OCI-LY1 (cell line): ENCODE data around the gene PXK.

Source experiments
- CTCF ChIP-seq: fragments of 200-600 bp; sonication (generic), shearing (Covaris generic); IDR thresholded peaks from 2 replicates; pipeline ENCODE4 v1.5.1; 2017; ENCODE audit warnings: mild to moderate bottlenecking, antibody characterized with exemption, low read length, moderate library complexity, mixed read lengths
- EZH2 ChIP-seq: fragments of 200-600 bp; sonication (generic), shearing (Covaris generic); IDR thresholded peaks from 2 replicates; pipeline ENCODE4 v1.8.0; 2017; ENCODE audit warnings: borderline replicate concordance, mixed run types, mild to moderate bottlenecking, antibody characterized with exemption, low read length, moderate library complexity, mixed read lengths

- TF ChIP-seq CTCF (no peak), EZH2 (no peak)
Observed at GRCh38 chr3:58434168-58434504, 101.4 kb downstream of the PXK start.
